HUES64 (cell line): ENCODE results near the gene IL1RAPL1.

ENCODE experiments used
- H3K27ac ChIP-seq: 2 replicates; pipeline ENCODE4 v1.7.0; 2013; ENCODE audit warnings: low read depth, low read length, inconsistent platforms
- H3K27me3 ChIP-seq: 2 replicates; pipeline ENCODE4 v1.6.1; 2013; ENCODE audit warnings: mild to moderate bottlenecking, low read length; ENCODE audit not compliant: insufficient read depth
- H3K36me3 ChIP-seq: 2 replicates; pipeline ENCODE4 v1.6.1; 2013; ENCODE audit warnings: mild to moderate bottlenecking, low read length; ENCODE audit not compliant: insufficient read depth
- H3K4me1 ChIP-seq: 2 replicates; pipeline ENCODE4 v1.6.1; 2013; ENCODE audit warnings: mild to moderate bottlenecking, low read length, moderate library complexity; ENCODE audit not compliant: insufficient read depth
- H3K4me3 ChIP-seq: 2 replicates; pipeline ENCODE4 v1.5.1; 2013; ENCODE audit warnings: mild to moderate bottlenecking, low read length, moderate library complexity
- H3K9ac ChIP-seq: 2 replicates; pipeline ENCODE4 v1.6.1; 2013; ENCODE audit warnings: mild to moderate bottlenecking, low read depth, low read length
- H3K9me3 ChIP-seq: 2 replicates; pipeline ENCODE4 v1.6.1; 2013; ENCODE audit warnings: low read depth, low read length; ENCODE audit not compliant: insufficient read depth
- WGBS: fragments of 150-250, 120-280 bp; methylation state at CpG from one replicate; pipeline ENCODE4 v1.1.7; 2013; ENCODE audit warnings: missing lambda C conversion rate; 5-methylcytosine and 5-hydroxymethylcytosine counted together

Gene IL1RAPL1

GRCh38 chrX:29744966-29745365, 1157.7 kb downstream of the IL1RAPL1 start:
- Histone ChIP-seq H3K27ac (no peak overlapping the region), H3K36me3 (no peaks in the 10 kb centered on the region), H3K4me3 (no peak overlapping the region), H3K4me1 (no peaks in the 10 kb centered on the region), H3K27me3 (no peaks in the 10 kb centered on the region), H3K9me3 (no peaks in the 10 kb centered on the region), H3K9ac (no peak overlapping the region)
- no CpG with 5 or more reads among the region's 2 CpGs for WGBS

GRCh38 chrX:29746326-29746725, 1159.1 kb downstream of the IL1RAPL1 start:
- Histone ChIP-seq H3K9ac (no peak overlapping the region), H3K4me3 (no peak overlapping the region), H3K9me3 (no peaks in the 10 kb centered on the region), H3K36me3 (no peaks in the 10 kb centered on the region), H3K4me1 (no peaks in the 10 kb centered on the region), H3K27ac (no peak overlapping the region), H3K27me3 (no peaks in the 10 kb centered on the region)
- 74% methylated on average over 4 of the region's 4 CpGs for WGBS

- no peaks in the 10 kb centered on the region for H3K9me3 ChIP-seq
- WGBS = 66% methylated on average over 3 of the region's 4 CpGs
- no peak overlapping the region for H3K27ac ChIP-seq
- H3K36me3 ChIP-seq = no peaks in the 10 kb centered on the region
- no peaks in the 10 kb centered on the region for H3K27me3 ChIP-seq
- H3K4me3 ChIP-seq = no peak overlapping the region
- no peak overlapping the region for H3K9ac ChIP-seq
- H3K4me1 ChIP-seq = peaks cover 7% of the 10 kb centered on the region
Measured at GRCh38 chrX:29762006-29762405, 1174.8 kb downstream of the IL1RAPL1 start.

- no peak overlapping the region for H3K9ac ChIP-seq
- H3K9me3 ChIP-seq = no peaks in the 10 kb centered on the region
- H3K4me3 ChIP-seq = no peak overlapping the region
- WGBS = 95% methylated on average over 5 of the region's 5 CpGs
- H3K27me3 ChIP-seq = no peaks in the 10 kb centered on the region
- no peaks in the 10 kb centered on the region for H3K36me3 ChIP-seq
- H3K27ac ChIP-seq = no peak overlapping the region
- H3K4me1 ChIP-seq = peaks cover 9% of the 10 kb centered on the region; the same call in 1 of the 2 replicates
Measured at GRCh38 chrX:29775890-29776289, 1188.6 kb downstream of the IL1RAPL1 start.

- no peak overlapping the region for H3K9ac ChIP-seq
- no peaks in the 10 kb centered on the region for H3K9me3 ChIP-seq
- H3K27me3 ChIP-seq = no peaks in the 10 kb centered on the region
- H3K36me3 ChIP-seq = no peaks in the 10 kb centered on the region
- no peak overlapping the region for H3K27ac ChIP-seq
- no peaks in the 10 kb centered on the region for H3K4me1 ChIP-seq
- no peak overlapping the region for H3K4me3 ChIP-seq
- 86% methylated on average over 1 of the region's 2 CpGs for WGBS
Measured at GRCh38 chrX:29787656-29788055, 1200.4 kb downstream of the IL1RAPL1 start.

- 100% methylated on average over 2 of the region's 4 CpGs for WGBS
- Histone ChIP-seq H3K9ac (no peak overlapping the region), H3K4me3 (no peak overlapping the region), H3K9me3 (no peaks in the 10 kb centered on the region), H3K27me3 (no peaks in the 10 kb centered on the region), H3K27ac (no peak overlapping the region), H3K36me3 (no peaks in the 10 kb centered on the region), H3K4me1 (no peaks in the 10 kb centered on the region)
Measured at GRCh38 chrX:29788991-29789699, 1201.9 kb downstream of the IL1RAPL1 start.

GRCh38 chrX:29792335-29792734, 1205.1 kb downstream of the IL1RAPL1 start:
- Histone ChIP-seq H3K4me3 (no peak overlapping the region), H3K4me1 (no peaks in the 10 kb centered on the region), H3K27me3 (no peaks in the 10 kb centered on the region), H3K9me3 (no peaks in the 10 kb centered on the region), H3K9ac (no peak overlapping the region), H3K27ac (no peak overlapping the region), H3K36me3 (no peaks in the 10 kb centered on the region)
- WGBS = 96% methylated on average over 4 of the region's 5 CpGs

- no peaks in the 10 kb centered on the region for H3K4me1 ChIP-seq
- H3K9me3 ChIP-seq = no peaks in the 10 kb centered on the region
- H3K36me3 ChIP-seq = no peaks in the 10 kb centered on the region
- no peaks in the 10 kb centered on the region for H3K27me3 ChIP-seq
- WGBS = 90% methylated on average over 2 of the region's 2 CpGs
- H3K4me3 ChIP-seq = no peak overlapping the region
- H3K9ac ChIP-seq = no peak overlapping the region
- H3K27ac ChIP-seq = no peak overlapping the region
Measured at GRCh38 chrX:29797156-29797555, 1209.9 kb downstream of the IL1RAPL1 start.

GRCh38 chrX:29798469-29798868, 1211.2 kb downstream of the IL1RAPL1 start:
- Histone ChIP-seq H3K4me1 (no peaks in the 10 kb centered on the region), H3K4me3 (no peak overlapping the region), H3K9me3 (no peaks in the 10 kb centered on the region), H3K27me3 (no peaks in the 10 kb centered on the region), H3K27ac (no peak overlapping the region), H3K9ac (no peak overlapping the region), H3K36me3 (no peaks in the 10 kb centered on the region)
- WGBS = 100% methylated on average over 2 of the region's 2 CpGs

GRCh38 chrX:29813174-29813573, 1225.9 kb downstream of the IL1RAPL1 start:
- Histone ChIP-seq H3K9ac (no peak overlapping the region), H3K27ac (no peak overlapping the region), H3K27me3 (no peaks in the 10 kb centered on the region), H3K9me3 (no peaks in the 10 kb centered on the region), H3K36me3 (no peaks in the 10 kb centered on the region), H3K4me3 (no peak overlapping the region), H3K4me1 (no peaks in the 10 kb centered on the region)

- H3K27me3 ChIP-seq = no peaks in the 10 kb centered on the region
- no peaks in the 10 kb centered on the region for H3K4me1 ChIP-seq
- no peaks in the 10 kb centered on the region for H3K36me3 ChIP-seq
- no peak overlapping the region for H3K9ac ChIP-seq
- H3K27ac ChIP-seq = no peak overlapping the region
- H3K9me3 ChIP-seq = no peaks in the 10 kb centered on the region
- whole genome bisulfite sequencing = 95% methylated on average over 6 of the region's 6 CpGs
- no peak overlapping the region for H3K4me3 ChIP-seq
Measured at GRCh38 chrX:29824176-29824906, 1237.1 kb downstream of the IL1RAPL1 start.
